ENCODE measurements around the gene PARD3. TPM values are rescaled to one million over a fixed set of nuclear protein-coding genes. Genes with fewer than 3 reads are reported as not detected.

PARD3 gene
- total RNA-seq, 1 donor from 2014 or later = 39.6 TPM

DNA sequence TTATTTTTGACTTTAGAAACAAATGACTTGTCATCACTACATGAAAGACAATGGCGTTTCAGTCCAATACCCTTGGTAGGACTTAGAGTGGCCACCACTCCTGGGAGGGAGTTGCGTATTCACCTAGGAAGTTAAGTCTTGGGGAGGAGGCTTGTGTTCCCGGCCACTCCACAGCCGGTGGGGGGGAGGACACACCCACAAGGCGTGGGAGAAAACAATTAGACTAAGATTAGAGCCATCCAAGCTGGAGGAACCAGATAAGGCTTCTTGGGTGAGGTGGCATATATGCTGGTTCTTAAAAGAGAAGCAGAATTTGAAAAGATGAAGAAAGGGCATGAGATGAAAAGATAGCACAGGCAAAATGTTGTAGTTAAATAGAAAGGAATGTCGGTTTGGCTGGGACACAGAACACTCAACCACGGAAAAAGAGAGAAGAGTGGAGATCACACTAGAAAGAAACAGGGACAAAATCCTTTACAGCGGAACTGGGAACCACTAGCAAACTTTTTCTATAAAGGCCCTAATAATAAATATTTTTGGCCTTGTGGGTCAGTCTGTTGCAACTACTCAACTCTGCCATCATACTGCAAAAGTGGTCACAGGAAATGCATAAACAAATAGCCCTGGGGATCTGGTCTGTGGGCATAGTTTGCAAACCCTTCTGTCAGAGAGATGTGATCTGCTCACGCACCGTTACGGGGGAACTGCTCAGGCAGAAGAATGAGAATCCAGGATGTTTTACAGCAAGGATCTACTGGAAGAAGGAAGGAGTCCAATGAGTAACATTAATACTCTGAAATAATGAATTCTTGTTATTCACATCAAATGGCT, 651.8 kb downstream of the PARD3 start:
- no peak for DNase-seq (ENCODE audit: low spot score)

GRCh38 chr10:34161777-34162370, 653.2 kb downstream of the PARD3 start:
- no peak for DNase-seq (ENCODE audit: low spot score)

DNA sequence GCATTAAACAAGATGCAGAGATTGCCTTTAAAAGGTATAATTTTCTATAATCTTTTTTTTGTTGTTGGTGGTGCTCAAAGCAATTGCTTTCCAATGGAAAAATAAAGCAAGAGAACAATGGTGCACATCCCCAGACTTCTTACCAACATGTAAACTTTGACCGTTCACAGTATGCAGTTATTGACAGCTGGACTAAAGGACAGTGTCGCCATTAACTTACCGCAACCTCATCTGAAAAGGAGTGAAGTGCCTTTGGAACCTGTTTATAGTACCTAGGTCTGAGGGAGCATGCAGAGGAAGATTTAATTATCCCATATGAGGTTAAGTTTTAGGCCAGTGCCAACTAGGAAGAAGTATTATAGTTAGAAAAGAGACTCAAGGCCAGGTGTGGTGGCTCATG, 654.5 kb downstream of the PARD3 start:
- DNase-seq (ENCODE audit: low spot score) = no peak

DNA sequence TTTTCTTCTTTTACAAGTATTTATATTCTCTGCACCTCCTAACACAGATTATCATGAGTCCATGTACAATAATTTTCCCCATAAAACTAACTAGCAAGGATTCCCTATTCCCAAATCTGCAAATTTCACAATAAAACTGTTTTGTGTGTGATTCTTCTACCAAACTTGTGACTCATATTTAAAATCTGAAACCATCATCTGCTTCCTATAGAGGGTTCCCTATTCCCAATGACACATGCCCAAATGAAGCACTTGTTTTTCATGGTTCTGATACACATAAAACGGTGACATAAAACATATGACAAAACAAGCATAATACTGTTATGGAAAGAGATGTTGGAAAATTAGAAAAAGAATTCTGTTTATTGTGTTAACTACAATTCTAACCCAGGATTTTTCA, 657.6 kb downstream of the PARD3 start:
- no peak for DNase-seq (ENCODE audit: low spot score)

- DNase-seq (ENCODE audit: low spot score) = peak; percentile 12
Measured at GRCh38 chr10:34156781-34157425, 658.2 kb downstream of the PARD3 start.

DNA sequence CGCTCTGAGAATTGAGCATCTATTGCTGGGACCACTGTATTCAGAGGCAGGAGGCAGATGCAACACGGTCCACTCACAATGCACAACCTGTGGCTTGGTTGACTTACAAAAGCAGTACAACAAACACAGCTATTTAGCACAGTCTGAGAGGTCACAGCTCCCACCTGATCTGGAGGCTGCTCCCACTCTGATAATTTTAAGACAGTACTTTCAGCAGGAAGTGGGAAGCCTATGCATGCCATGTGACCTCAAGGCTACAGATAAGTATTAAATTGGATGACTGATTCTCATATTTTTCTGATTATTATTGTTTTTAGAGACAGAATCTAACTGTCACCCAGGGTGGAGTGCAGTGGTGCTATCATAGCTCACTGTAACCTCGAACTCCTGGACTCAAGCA, 659.3 kb downstream of the PARD3 start:
- no peak for DNase-seq (ENCODE audit: low spot score)

DNA sequence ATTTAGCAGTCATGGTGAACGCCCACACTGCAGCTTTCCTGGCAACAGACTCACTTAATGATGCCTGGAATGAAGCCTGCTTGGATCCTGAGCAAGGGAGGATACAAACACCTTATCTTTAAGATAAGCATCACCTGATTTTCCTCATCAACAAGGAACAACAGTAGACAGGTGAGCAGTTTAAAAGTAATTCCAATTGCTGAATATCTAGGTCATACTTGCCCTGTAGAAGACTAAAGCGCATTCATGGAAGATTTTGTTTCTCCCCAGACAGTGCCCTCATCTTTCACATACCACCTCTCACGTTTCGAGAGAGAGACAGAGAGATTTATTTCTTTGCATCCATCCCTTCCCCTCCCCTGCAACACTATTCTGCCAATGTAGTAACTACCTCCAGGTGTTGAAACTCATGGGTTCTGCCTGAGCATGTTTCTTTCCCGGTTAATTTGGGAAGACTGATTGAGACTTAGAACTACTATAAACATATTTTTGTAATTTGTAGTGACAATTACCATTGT, 660.7 kb downstream of the PARD3 start:
- no peak for DNase-seq (ENCODE audit: low spot score)

GRCh38 chr10:34153663-34154382, 661.3 kb downstream of the PARD3 start:
- DNase-seq (ENCODE audit: low spot score) = no peak

GRCh38 chr10:34152434-34152833, 662.7 kb downstream of the PARD3 start:
- DNase-seq (ENCODE audit: low spot score) = no peak

- DNase-seq (ENCODE audit: low spot score) = no peak
Measured at GRCh38 chr10:34151931-34152330, 663.2 kb downstream of the PARD3 start.

DNA sequence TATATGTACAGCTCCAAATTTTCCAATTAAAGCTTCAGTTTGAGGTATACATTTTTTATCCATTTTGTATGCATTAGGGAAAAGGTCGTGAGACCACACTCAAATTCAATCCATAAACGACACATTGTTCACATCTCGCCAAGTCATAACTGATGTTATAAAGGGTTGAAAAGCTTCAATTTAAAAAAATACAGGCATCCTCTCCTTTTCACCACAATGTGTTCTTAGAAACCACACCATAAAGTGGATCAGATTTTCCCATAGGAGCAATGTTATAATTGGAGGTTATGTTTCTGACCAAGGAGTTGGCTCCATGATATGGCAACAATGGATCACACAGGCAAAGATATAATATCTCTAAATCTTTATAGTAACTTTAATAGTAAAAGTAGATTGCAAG, 663.6 kb downstream of the PARD3 start:
- DNase-seq (ENCODE audit: low spot score) = no peak

DNA sequence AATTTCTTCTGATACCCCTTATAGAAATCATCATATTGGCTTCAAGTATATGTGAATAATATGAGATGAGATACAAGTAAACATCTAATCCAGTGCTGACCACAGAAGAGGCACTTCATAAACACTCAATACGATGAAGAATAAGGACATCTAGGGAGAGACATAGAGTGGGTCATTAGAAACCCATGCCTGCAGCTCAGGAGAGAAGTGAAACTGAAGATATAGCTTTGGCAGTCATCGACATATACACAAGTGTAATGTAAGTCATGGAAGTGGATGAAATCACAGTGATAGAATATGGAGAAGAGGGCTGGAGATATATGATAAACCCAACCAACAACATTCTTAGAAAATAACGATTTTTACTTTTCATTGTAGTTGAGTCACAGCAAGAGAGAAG, 665.0 kb downstream of the PARD3 start:
- DNase-seq (ENCODE audit: low spot score) = no peak

- no peak for DNase-seq (ENCODE audit: low spot score)
Measured at GRCh38 chr10:34148305-34148657, 666.8 kb downstream of the PARD3 start.

GRCh38 chr10:34147641-34148304, 667.3 kb downstream of the PARD3 start:
- no peak for DNase-seq (ENCODE audit: low spot score)

GRCh38 chr10:34145715-34146114, 669.4 kb downstream of the PARD3 start:
- no peak for DNase-seq (ENCODE audit: low spot score)

DNA sequence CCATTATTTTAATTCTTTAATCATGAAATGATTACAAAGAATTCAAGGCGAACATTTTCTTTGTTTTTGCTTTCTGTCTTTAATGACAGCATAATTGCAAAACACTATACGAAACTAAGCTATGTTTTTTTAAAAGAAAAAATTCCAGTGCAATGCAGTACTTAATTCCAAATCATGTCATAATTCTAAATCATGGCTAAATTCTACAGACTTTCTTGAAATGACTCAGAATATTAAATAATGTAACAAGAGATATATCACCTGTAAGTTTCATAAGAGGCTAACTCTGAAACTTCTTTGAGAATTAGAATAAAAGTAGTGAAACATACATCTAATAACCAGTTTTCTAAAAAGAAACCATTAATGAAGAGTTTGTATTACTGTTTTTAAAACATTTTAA, 671.6 kb downstream of the PARD3 start:
- DNase-seq (ENCODE audit: low spot score) = no peak

- DNase-seq (ENCODE audit: low spot score) = no peak
Measured at GRCh38 chr10:34141032-34141680, 673.9 kb downstream of the PARD3 start.

DNA sequence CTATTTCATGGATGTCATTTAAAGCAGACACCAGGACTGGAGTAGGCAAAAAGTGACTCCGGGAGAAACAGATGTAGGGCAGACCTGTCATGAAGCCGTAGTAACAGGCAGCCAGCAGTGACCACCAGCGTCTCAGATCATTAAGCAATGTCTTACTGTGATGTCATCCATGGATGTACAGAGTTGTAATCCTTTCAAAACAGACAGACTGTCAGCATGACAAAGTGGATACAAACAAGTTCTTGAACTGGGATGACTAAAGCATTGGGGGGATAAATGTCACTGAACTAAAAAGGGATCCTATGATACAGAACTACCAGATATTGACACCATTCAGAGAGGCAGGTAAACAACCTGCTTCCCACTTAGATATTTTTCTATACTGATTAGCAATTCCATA, 675.5 kb downstream of the PARD3 start:
- DNase-seq (ENCODE audit: low spot score) = no peak

GRCh38 chr10:34137955-34138354, 677.1 kb downstream of the PARD3 start:
- no peak for DNase-seq (ENCODE audit: low spot score)

- no peak for DNase-seq (ENCODE audit: low spot score)
Measured at GRCh38 chr10:34137201-34137600, 677.9 kb downstream of the PARD3 start.

GRCh38 chr10:34135515-34135914, 679.6 kb downstream of the PARD3 start:
- DNase-seq (ENCODE audit: low spot score) = no peak

All from mucosa of gallbladder (tissue), 1 donor.